Measurements from ENCODE around the gene HK1. TPM values are rescaled to one million over a fixed set of nuclear protein-coding genes. Genes with fewer than 3 reads are reported as not detected.
"Not testable (repeated sequence)": the region's sequence is repeated elsewhere in the genome, so short reads cannot be mapped to it uniquely, and the experiment has no call there.

The HK1 gene
- polyA plus RNA-seq, 3 donors from 2014 or later: 48.8 to 96.3 (median 72.2) TPM

DNA sequence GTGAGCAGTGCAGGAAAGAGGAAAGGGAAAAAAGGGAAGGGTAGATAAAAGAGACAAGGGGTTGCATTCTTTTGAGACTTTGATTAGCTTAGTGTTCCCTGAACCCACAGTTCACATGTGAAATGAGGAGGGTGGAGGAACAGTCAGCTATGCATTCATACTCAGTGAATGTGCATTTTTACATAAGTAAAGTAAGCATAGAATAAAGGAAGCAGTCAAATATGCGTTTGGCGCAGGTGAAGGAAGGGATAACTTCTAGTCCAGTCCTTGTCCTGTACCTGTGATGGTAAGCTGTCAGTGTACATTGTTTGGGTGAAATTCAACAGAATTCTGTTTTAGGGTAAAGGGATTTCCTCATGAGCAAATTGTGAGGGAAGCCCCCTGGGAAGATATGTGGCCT lies 28.1 kb downstream of the HK1 start:
- no peak for DNase-seq
- Mint-ChIP-seq H3K4me1 (no peaks in the 10 kb centered on the region), H3K27me3 (ENCODE audit: low read depth in 3 of 3) (peaks cover 0 to 6% (median 2%) of the 10 kb centered on the region in 3 donors), H3K36me3 (no peaks in the 10 kb centered on the region), H3K9me3 (no peaks in the 10 kb centered on the region), H3K4me3 (no peak overlapping the region), H3K27ac (no peak overlapping the region)

GRCh38 chr10:69307434-69307833 lies 29.1 kb downstream of the HK1 start:
- Mint-ChIP-seq H3K9me3 (no peaks in the 10 kb centered on the region), H3K4me1 (no peaks in the 10 kb centered on the region), H3K27ac (no peak overlapping the region)

GRCh38 chr10:69308304-69308703 lies 30.0 kb downstream of the HK1 start:
- H3K4me1 Mint-ChIP-seq, H3K27ac Mint-ChIP-seq, H3K4me3 Mint-ChIP-seq: not testable (repeated sequence)

More at GRCh38 chr10:69307434-69307833, 29.1 kb downstream of the HK1 start:
- no peak for DNase-seq
- Mint-ChIP-seq H3K4me3 (no peak overlapping the region), H3K36me3 (no peaks in the 10 kb centered on the region), H3K27me3 (ENCODE audit: low read depth in 3 of 3) (peaks cover 0 to 5% (median 2%) of the 10 kb centered on the region in 3 donors)

GRCh38 chr10:69311309-69311708 lies 33.0 kb downstream of the HK1 start:
- Mint-ChIP-seq H3K4me3 (no peak overlapping the region), H3K27me3 (ENCODE audit: low read depth in 3 of 3) (peaks cover 0 to 2% (median 0%) of the 10 kb centered on the region in 3 donors), H3K9me3 (no peaks in the 10 kb centered on the region), H3K4me1 (peaks cover 0 to 2% of the 10 kb centered on the region in 2 donors), H3K27ac (peak overlapping the region in 1 of 6 donors; percentile 61), H3K36me3 (no peaks in the 10 kb centered on the region)
- no peak for DNase-seq

More at GRCh38 chr10:69308304-69308703, 30.0 kb downstream of the HK1 start:
- H3K36me3 Mint-ChIP-seq; DNase-seq; H3K27me3 Mint-ChIP-seq (ENCODE audit: low read depth in 3 of 3); H3K9me3 Mint-ChIP-seq: not testable (repeated sequence)

GRCh38 chr10:69312528-69312927 lies 34.2 kb downstream of the HK1 start:
- H3K4me3 Mint-ChIP-seq: no peak overlapping the region
- peaks cover 5 to 7% of the 10 kb centered on the region in 2 donors for H3K4me1 Mint-ChIP-seq
- no peaks in the 10 kb centered on the region for H3K9me3 Mint-ChIP-seq
- H3K27ac Mint-ChIP-seq: peak overlapping the region in 1 of 6 donors; percentile 58
- no peak for DNase-seq
- H3K36me3 Mint-ChIP-seq: no peaks in the 10 kb centered on the region
- H3K27me3 Mint-ChIP-seq (ENCODE audit: low read depth in 3 of 3): peaks cover 0 to 2% (median 2%) of the 10 kb centered on the region in 3 donors

GRCh38 chr10:69315100-69315542 lies 36.8 kb downstream of the HK1 start:
- Mint-ChIP-seq H3K27ac (peak overlapping the region in 1 of 6 donors; percentile 8), H3K9me3 (no peaks in the 10 kb centered on the region), H3K4me3 (peak overlapping the region in 1 of 5 donors; percentile 11), H3K4me1 (peaks cover 21 to 23% of the 10 kb centered on the region in 2 donors), H3K27me3 (ENCODE audit: low read depth in 3 of 3) (peaks cover 6 to 8% (median 6%) of the 10 kb centered on the region in 3 donors), H3K36me3 (no peaks in the 10 kb centered on the region)
- no peak for DNase-seq

GRCh38 chr10:69315610-69316312 lies 37.5 kb downstream of the HK1 start:
- Mint-ChIP-seq H3K9me3 (no peaks in the 10 kb centered on the region), H3K4me3 (peak overlapping the region in 2 of 5 donors; percentile 11 to 41), H3K27ac (peak overlapping the region in 3 of 6 donors; percentile 37 to 62 (median 53)), H3K27me3 (ENCODE audit: low read depth in 3 of 3) (peaks cover 6 to 8% (median 6%) of the 10 kb centered on the region in 3 donors), H3K4me1 (peaks cover 27 to 29% of the 10 kb centered on the region in 2 donors), H3K36me3 (no peaks in the 10 kb centered on the region)
- DNase-seq: no peak

DNA sequence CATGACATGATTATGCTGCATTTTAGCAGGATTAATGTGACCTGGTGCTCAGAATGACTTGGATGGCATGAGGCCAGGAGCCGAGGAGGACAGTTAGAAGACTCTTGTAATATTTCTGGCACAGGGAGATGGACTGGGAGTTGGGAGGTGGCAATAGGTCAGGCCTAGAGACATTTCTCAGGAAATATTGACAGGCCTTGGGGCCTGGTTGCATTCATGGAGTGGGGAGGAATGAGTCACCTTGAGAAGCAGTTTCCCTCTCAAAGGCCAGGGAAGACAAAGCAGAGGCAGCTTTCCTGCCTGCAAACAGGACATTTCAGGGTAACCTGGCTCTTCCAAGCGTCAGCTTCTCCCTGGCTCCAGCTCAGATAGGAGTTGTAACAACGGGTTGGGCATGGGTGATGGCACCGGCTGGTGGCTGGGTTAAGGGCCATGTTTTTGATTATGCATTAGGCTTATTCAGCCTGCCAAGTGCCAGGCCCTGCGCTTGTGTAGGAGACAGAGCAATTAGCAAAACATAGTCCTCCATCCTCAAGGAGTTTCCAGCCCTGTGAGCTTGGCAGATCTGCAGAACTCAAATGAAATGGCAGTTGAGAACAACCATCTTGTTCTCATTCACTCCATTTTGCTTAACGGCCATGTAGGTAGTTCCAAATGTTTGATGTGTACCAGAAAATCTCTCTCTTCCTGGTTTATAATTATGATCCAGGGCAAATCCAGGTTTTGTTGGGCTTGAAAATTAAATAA lies 38.2 kb downstream of the HK1 start:
- Mint-ChIP-seq H3K27me3 (ENCODE audit: low read depth in 3 of 3) (peaks cover 6 to 8% (median 6%) of the 10 kb centered on the region in 3 donors), H3K4me3 (peak overlapping the region in 3 of 5 donors; percentile 27 to 46 (median 41)), H3K9me3 (no peaks in the 10 kb centered on the region), H3K36me3 (no peaks in the 10 kb centered on the region), H3K27ac (peak overlapping the region in 5 of 6 donors; percentile 3 to 62 (median 37)), H3K4me1 (peaks cover 33 to 34% of the 10 kb centered on the region in 2 donors)
- DNase-seq: no peak

GRCh38 chr10:69317175-69317604 lies 38.9 kb downstream of the HK1 start:
- Mint-ChIP-seq H3K4me3 (peak overlapping the region; percentile 75 to 95 (median 94)), H3K27ac (peak overlapping the region; percentile 66 to 91 (median 86)), H3K9me3 (no peaks in the 10 kb centered on the region), H3K4me1 (peaks cover 40% of the 10 kb centered on the region in 2 donors), H3K27me3 (ENCODE audit: low read depth in 3 of 3) (peaks cover 6 to 8% (median 6%) of the 10 kb centered on the region in 3 donors), H3K36me3 (no peaks in the 10 kb centered on the region)
- peak; percentile 37 to 42 (median 41) for DNase-seq

- Mint-ChIP-seq H3K4me3 (peak overlapping the region; percentile 75 to 95 (median 94)), H3K27ac (peak overlapping the region; percentile 66 to 91 (median 86)), H3K9me3 (no peaks in the 10 kb centered on the region), H3K27me3 (ENCODE audit: low read depth in 3 of 3) (peaks cover 6 to 8% (median 6%) of the 10 kb centered on the region in 3 donors), H3K36me3 (no peaks in the 10 kb centered on the region), H3K4me1 (peaks cover 41% of the 10 kb centered on the region in 2 donors)
- DNase-seq: no peak
Observed at GRCh38 chr10:69317626-69318105, 39.4 kb downstream of the HK1 start.

DNA sequence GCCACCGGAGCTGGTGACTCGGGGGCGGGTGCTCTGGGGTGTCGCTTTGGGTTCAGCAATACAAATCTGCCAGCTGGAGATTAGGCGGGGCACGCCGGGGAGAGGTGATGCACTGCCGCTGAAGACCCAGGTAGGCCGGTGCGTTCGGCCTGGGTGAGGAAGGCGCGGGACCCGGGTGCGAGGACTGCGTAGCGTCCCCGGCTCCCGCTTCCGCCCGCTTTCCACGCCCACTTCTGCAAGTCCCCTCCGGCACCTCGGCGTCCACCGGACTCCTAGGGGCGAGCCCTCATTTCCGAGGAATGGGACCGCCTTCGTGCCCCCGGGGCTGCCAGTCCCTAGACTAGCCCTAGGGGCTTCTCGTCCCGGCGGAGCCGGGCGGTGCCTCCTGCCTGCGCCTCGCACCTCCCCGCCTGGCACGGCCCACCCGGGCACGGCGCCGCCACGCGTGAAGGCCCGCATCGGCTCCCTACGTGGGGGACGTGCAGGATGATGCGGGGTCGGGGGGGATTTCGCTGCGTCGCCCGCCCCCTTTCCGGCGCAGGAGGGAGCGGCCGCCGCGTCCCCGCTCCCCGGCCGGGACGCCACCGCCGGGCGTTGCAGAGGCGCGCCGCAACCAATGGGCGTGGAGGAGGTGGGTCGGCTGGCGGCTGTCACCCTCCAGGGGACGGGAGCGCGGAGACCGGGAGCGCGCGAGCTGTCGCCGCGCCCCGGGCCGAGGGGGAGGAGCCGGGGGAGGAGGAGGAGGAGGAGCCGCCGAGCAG lies 40.0 kb downstream of the HK1 start:
- no peaks in the 10 kb centered on the region for H3K9me3 Mint-ChIP-seq

DNA sequence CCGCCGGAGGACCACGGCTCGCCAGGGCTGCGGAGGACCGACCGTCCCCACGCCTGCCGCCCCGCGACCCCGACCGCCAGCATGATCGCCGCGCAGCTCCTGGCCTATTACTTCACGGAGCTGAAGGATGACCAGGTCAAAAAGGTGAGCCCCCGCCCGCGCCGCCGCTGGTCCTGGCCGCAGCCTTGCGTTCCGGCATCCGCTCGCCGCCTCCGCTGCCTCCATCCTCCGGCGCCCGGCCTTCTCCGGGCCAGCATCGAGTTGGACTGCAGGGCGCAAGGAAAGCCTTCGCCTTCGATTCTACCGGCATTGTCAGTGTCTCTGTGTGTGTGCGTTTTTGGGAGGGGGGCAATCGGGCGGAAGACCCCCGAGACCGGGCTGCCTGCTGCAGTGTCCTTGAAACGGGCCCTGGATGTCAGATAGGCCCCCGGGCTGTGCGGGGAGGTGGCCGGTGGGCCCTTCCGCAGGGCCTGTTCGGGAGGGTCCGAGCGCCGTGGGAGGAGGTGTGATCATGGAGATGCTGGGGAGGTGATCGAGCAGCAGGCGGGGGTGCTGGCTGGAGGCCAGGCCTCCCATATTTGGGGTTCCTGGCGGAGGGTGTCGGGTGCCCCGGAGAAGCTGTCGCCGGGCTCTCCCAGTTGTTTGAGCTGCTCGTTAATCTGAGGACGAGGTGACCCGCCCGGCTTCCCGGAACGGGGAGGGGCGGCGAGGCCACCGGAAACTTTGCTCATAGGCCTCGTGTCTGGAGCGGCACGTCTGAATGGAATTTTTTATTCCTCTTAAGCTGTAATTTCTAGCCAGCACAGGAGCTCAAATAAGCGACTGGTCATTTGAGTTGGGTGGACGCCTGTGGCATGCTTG lies 40.8 kb downstream of the HK1 start:
- peaks cover 43 to 48% of the 10 kb centered on the region in 2 donors for H3K4me1 Mint-ChIP-seq
- peak overlapping the region; percentile 78 to 92 (median 90) for H3K27ac Mint-ChIP-seq
- no peaks in the 10 kb centered on the region for H3K9me3 Mint-ChIP-seq
- H3K4me3 Mint-ChIP-seq: peak overlapping the region; percentile 91 to 95 (median 94)
- DNase-seq: peak; percentile 38 to 55 (median 47)
- peaks cover 6 to 8% (median 6%) of the 10 kb centered on the region in 3 donors for H3K27me3 Mint-ChIP-seq (ENCODE audit: low read depth in 3 of 3)
- H3K36me3 Mint-ChIP-seq: no peaks in the 10 kb centered on the region

More for the DNA sequence above, 40.0 kb downstream of the HK1 start:
- DNase-seq: peak; percentile 91 to 92 (median 91)
- H3K27ac Mint-ChIP-seq: peak overlapping the region; percentile 78 to 91 (median 86)
- no peaks in the 10 kb centered on the region for H3K36me3 Mint-ChIP-seq
- H3K4me3 Mint-ChIP-seq: peak overlapping the region; percentile 75 to 95 (median 94)
- peaks cover 41% of the 10 kb centered on the region in 2 donors for H3K4me1 Mint-ChIP-seq
- H3K27me3 Mint-ChIP-seq (ENCODE audit: low read depth in 3 of 3): peaks cover 6 to 8% (median 6%) of the 10 kb centered on the region in 3 donors
